SU-DHL-6 (cell line): Measurements from ENCODE around the gene LSS.

Source experiments
- H2AFZ ChIP-seq: fragments of 200-600 bp; sonication (generic); 2 replicates; pipeline ENCODE4 v1.6.1; 2014; ENCODE audit warnings: low read depth, mild to moderate bottlenecking, moderate library complexity, mixed read lengths, antibody characterized with exemption, low read length; ENCODE audit not compliant: severe bottlenecking
- H3F3A ChIP-seq: fragments of 200-600 bp; shearing (Covaris generic); 2 replicates; pipeline ENCODE4 v1.6.0; 2016; ENCODE audit warnings: antibody characterized with exemption, mild to moderate bottlenecking; ENCODE audit not compliant: insufficient read depth
- H3K27ac ChIP-seq: fragments of 200-600 bp; sonication (generic); 2 replicates; pipeline ENCODE4 v1.5.1; 2016; ENCODE audit warnings: low read depth, mild to moderate bottlenecking, low read length, moderate library complexity, mixed read lengths
- H3K27me3 ChIP-seq: fragments of 200-600 bp; sonication (generic), shearing (Covaris generic); 2 replicates; pipeline ENCODE4 v1.6.0; 2014; ENCODE audit warnings: mild to moderate bottlenecking, low read length
- H3K36me3 ChIP-seq: fragments of 200-600 bp; sonication (generic); 2 replicates; pipeline ENCODE4 v1.6.1; 2014; ENCODE audit warnings: mild to moderate bottlenecking, low read length, mixed read lengths
- H3K4me2 ChIP-seq: fragments of 300-600, 200-600 bp; shearing (Covaris generic), sonication (generic); 2 replicates; pipeline ENCODE4 v1.6.0; 2014; ENCODE audit warnings: low read length, low read depth, mild to moderate bottlenecking; ENCODE audit not compliant: poor library complexity, severe bottlenecking
- H3K4me3 ChIP-seq: fragments of 200-600 bp; sonication (generic); 2 replicates; pipeline ENCODE4 v1.5.1; 2014; ENCODE audit warnings: antibody characterized with exemption, low read length, mild to moderate bottlenecking, mixed read lengths; ENCODE audit not compliant: insufficient read depth, poor library complexity, severe bottlenecking
- H3K79me2 ChIP-seq: fragments of 200-600 bp; sonication (generic); 2 replicates; pipeline ENCODE4 v1.6.1; 2014; ENCODE audit warnings: mild to moderate bottlenecking, low read length, moderate library complexity; ENCODE audit not compliant: insufficient read depth
- H3K9ac ChIP-seq: fragments of 200-600 bp; sonication (generic); 2 replicates; pipeline ENCODE4 v1.7.0; 2014; ENCODE audit warnings: mild to moderate bottlenecking, low read length
- H3K9me2 ChIP-seq: fragments of 200-600 bp; sonication (generic); replicated peaks from 2 replicates; pipeline ENCODE4 v1.6.1; 2014; ENCODE audit warnings: low read length; ENCODE audit not compliant: insufficient read depth
- H3K9me3 ChIP-seq: fragments of 200-600 bp; sonication (generic); 2 replicates; pipeline ENCODE4 v1.6.1; 2014; ENCODE audit warnings: low read length, mixed read lengths; ENCODE audit not compliant: insufficient read depth
- H4K20me1 ChIP-seq: fragments of 200-600 bp; sonication (generic); 2 replicates; pipeline ENCODE4 v1.6.1; 2014; ENCODE audit warnings: low read depth, mild to moderate bottlenecking, antibody characterized with exemption, low read length, moderate library complexity, mixed read lengths
- CTCF ChIP-seq: fragments of 200-600 bp; sonication (generic); IDR thresholded peaks from one replicate; pipeline ENCODE4 v1.5.1; 2017; ENCODE audit warnings: antibody characterized with exemption, mild to moderate bottlenecking, low read length, moderate library complexity; ENCODE audit not compliant: insufficient read depth, poor library complexity, severe bottlenecking
- EZH2phosphoT487 ChIP-seq: fragments of 200-600 bp; sonication (generic), shearing (Covaris generic); conservative IDR thresholded peaks from 2 replicates; pipeline ENCODE4 v1.6.1; 2018; ENCODE audit warnings: mild to moderate bottlenecking, antibody characterized with exemption, low read length, moderate library complexity, mixed read lengths

LSS gene

GRCh38 chr21:46255758-46256337 is 27.3 kb upstream of the LSS start:
- H3K79me2 ChIP-seq, result no peaks in the 10 kb centered on the region
- TF ChIP-seq CTCF (no peak), EZH2phosphoT487 (no peak)
- no peak overlapping the region for H3K4me2 ChIP-seq
- H3F3A ChIP-seq, result 0 out of 2 replicates have a peak, but pooled peaks cover 3% of the 10 kb centered on the region
- H2AFZ ChIP-seq, result no peak overlapping the region
- H3K9me3 ChIP-seq, result no peaks in the 10 kb centered on the region
- H3K4me3 ChIP-seq, result no peak overlapping the region
- no peak overlapping the region for H3K9ac ChIP-seq
- no peak overlapping the region for H3K27ac ChIP-seq
- H3K27me3 ChIP-seq, result no peaks in the 10 kb centered on the region
- no peaks in the 10 kb centered on the region for H3K9me2 ChIP-seq
- H3K36me3 ChIP-seq, result peaks cover 25% of the 10 kb centered on the region; the same call in 1 of the 2 replicates
- H4K20me1 ChIP-seq, result no peaks in the 10 kb centered on the region

GRCh38 chr21:46255166-46255565 is 26.6 kb upstream of the LSS start:
- TF ChIP-seq CTCF (no peak), EZH2phosphoT487 (no peak)
- no peaks in the 10 kb centered on the region for H3K9me2 ChIP-seq
- H3K79me2 ChIP-seq, result no peaks in the 10 kb centered on the region
- H2AFZ ChIP-seq, result no peak overlapping the region
- H3K9ac ChIP-seq, result no peak overlapping the region
- no peaks in the 10 kb centered on the region for H3K9me3 ChIP-seq
- no peaks in the 10 kb centered on the region for H3K27me3 ChIP-seq
- H4K20me1 ChIP-seq, result no peaks in the 10 kb centered on the region
- H3K4me2 ChIP-seq, result no peak overlapping the region
- H3F3A ChIP-seq, result 0 out of 2 replicates have a peak, but pooled peaks cover 3% of the 10 kb centered on the region
- H3K36me3 ChIP-seq, result peaks cover 28% of the 10 kb centered on the region; the same call in 1 of the 2 replicates
- H3K4me3 ChIP-seq, result no peak overlapping the region
- no peak overlapping the region for H3K27ac ChIP-seq

- Histone ChIP-seq H3K27ac (no peak overlapping the region), H3K79me2 (no peaks in the 10 kb centered on the region), H3K4me2 (no peak overlapping the region), H3K27me3 (no peaks in the 10 kb centered on the region), H3K4me3 (no peak overlapping the region), H3K36me3 (peaks cover 30% of the 10 kb centered on the region; the same call in 1 of the 2 replicates), H4K20me1 (no peaks in the 10 kb centered on the region), H3K9me3 (no peaks in the 10 kb centered on the region), H3K9me2 (no peaks in the 10 kb centered on the region), H3F3A (0 out of 2 replicates have a peak, but pooled peaks cover 3% of the 10 kb centered on the region), H3K9ac (no peak overlapping the region), H2AFZ (no peak overlapping the region)
- no peak for TF ChIP-seq CTCF
- TF ChIP-seq EZH2phosphoT487, result no peak
These were observed 25.8 kb upstream of the LSS start for GRCh38 chr21:46254208-46254975.
